Right renal pelvis (tissue), 4 donors: ENCODE data around the gene KIF25. TPM values are rescaled to one million over a fixed set of nuclear protein-coding genes. Genes with fewer than 3 reads are reported as not detected.
"Not testable (repeated sequence)": the region's sequence is repeated elsewhere in the genome, so short reads cannot be mapped to it uniquely, and the experiment has no call there.

Source experiments
- DNase-seq, 4 donors: peaks; one replicate each; pipeline ENCODE4 v3.0.0-alpha.2; 2013; ENCODE audit warnings: low read depth in 4 of 4, low spot score in 3 of 4, missing footprints in 1 of 4
- polyA plus RNA-seq, 4 donors: library from polyadenylated mRNA; unstranded; fragments of 120-200 nt; gene quantifications; one replicate each; pipeline ENCODE4 v1.2.1, GENCODE V29; 2013; ENCODE audit not compliant: insufficient read length in 4 of 4

Gene KIF25
- polyA plus RNA-seq, 4 donors, result 0.35 to 1.1 (median 0.75) TPM

GRCh38 chr6:167974640-167975344 lies 22.7 kb upstream of the KIF25 start:
- no peak for DNase-seq

- DNase-seq, result no peak
Observed at GRCh38 chr6:167975458-167975857, 22.0 kb upstream of the KIF25 start.

GRCh38 chr6:167976116-167976657 lies 21.3 kb upstream of the KIF25 start:
- DNase-seq, result not testable (repeated sequence)

- no peak for DNase-seq
Observed at GRCh38 chr6:167976708-167977107, 20.8 kb upstream of the KIF25 start.

GRCh38 chr6:167977717-167978467 lies 19.6 kb upstream of the KIF25 start:
- DNase-seq, result no peak

- no peak for DNase-seq
Observed at GRCh38 chr6:167978607-167979006, 18.9 kb upstream of the KIF25 start.

- DNase-seq, result no peak
Observed at GRCh38 chr6:167979436-167980139, 17.9 kb upstream of the KIF25 start.

- no peak for DNase-seq
Observed at GRCh38 chr6:167980911-167981580, 16.4 kb upstream of the KIF25 start.

GRCh38 chr6:167981916-167982462 lies 15.5 kb upstream of the KIF25 start:
- no peak for DNase-seq

GRCh38 chr6:167984144-167984719 lies 13.2 kb upstream of the KIF25 start:
- DNase-seq, result no peak

- no peak for DNase-seq
Observed at GRCh38 chr6:167984876-167985604, 12.4 kb upstream of the KIF25 start.

GRCh38 chr6:167985911-167986595 lies 11.4 kb upstream of the KIF25 start:
- no peak for DNase-seq

GRCh38 chr6:167987396-167988153 lies 9.9 kb upstream of the KIF25 start:
- DNase-seq, result no peak

GRCh38 chr6:167988154-167988495 lies 9.3 kb upstream of the KIF25 start:
- no peak for DNase-seq

GRCh38 chr6:167988945-167989841 lies 8.3 kb upstream of the KIF25 start:
- DNase-seq, result no peak

- no peak for DNase-seq
Observed at GRCh38 chr6:167990016-167990945, 7.2 kb upstream of the KIF25 start.
